PC-9 (cell line): Measurements from ENCODE around the gene CCM2.

Source experiments
- CTCF ChIP-seq: fragments of 200-600 bp; sonication (generic); conservative IDR thresholded peaks from 2 replicates; pipeline ENCODE4 v1.6.1; 2017; ENCODE audit warnings: mixed run types, antibody characterized with exemption, mild to moderate bottlenecking, moderate library complexity
- EZH2 ChIP-seq: fragments of 200-600 bp; sonication (generic); IDR thresholded peaks from 2 replicates; pipeline ENCODE4 v1.8.0; 2017; ENCODE audit warnings: antibody characterized with exemption, low read depth

- no peak for TF ChIP-seq CTCF
- TF ChIP-seq EZH2, result no peak
Measured at GRCh38 chr7:45048748-45049147, 48.7 kb downstream of the CCM2 start.
